HG03135 (cell line): ENCODE results near the gene STARD8.

ENCODE experiments used
- ATAC-seq: cut with Tn5 transposase; IDR thresholded peaks from one replicate; pipeline ENCODE4 v1.9.1; 2021; ENCODE audit warnings: mild to moderate bottlenecking, moderate library complexity; ENCODE audit not compliant: unreplicated experiment

Gene STARD8

DNA sequence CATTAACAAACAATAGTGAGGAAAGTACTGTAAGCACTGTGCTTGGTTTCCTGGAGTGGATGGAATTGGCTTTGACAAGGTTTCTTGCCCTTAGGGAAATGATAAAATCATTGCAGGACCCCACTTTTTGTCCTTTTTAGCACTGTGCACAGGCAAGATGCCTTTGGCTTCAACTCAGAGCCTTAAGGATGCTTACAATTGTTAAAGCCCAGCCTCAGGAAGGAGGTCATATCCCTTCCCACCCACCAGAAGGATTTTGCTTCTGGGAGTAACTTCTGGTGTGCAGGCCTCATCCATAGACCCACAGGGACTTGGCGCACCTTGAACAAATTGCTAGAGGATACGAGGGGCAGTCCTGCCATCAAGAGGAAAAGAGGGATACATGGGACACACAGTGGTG, 44.5 kb downstream of the STARD8 start:
- no peak for ATAC-seq

DNA sequence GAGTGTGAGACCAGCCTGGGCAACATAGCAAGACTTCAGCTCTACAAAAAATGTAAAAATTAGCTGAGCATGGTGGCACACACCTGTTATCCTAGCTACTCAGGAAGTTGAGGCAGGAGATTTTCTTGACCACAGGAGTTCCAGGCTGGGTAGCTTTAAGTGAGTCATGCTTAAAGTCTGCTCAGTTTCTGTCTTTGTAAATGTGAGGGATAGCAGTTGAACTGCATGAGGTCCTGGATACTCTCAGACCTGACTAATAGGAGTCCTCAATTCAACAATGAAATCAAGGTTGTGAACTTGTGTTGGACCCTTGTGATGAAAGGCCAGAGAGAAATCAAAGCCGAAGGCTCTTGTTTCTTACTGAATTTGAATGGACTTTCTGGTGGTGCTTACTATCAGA, 45.2 kb downstream of the STARD8 start:
- ATAC-seq = no peak

DNA sequence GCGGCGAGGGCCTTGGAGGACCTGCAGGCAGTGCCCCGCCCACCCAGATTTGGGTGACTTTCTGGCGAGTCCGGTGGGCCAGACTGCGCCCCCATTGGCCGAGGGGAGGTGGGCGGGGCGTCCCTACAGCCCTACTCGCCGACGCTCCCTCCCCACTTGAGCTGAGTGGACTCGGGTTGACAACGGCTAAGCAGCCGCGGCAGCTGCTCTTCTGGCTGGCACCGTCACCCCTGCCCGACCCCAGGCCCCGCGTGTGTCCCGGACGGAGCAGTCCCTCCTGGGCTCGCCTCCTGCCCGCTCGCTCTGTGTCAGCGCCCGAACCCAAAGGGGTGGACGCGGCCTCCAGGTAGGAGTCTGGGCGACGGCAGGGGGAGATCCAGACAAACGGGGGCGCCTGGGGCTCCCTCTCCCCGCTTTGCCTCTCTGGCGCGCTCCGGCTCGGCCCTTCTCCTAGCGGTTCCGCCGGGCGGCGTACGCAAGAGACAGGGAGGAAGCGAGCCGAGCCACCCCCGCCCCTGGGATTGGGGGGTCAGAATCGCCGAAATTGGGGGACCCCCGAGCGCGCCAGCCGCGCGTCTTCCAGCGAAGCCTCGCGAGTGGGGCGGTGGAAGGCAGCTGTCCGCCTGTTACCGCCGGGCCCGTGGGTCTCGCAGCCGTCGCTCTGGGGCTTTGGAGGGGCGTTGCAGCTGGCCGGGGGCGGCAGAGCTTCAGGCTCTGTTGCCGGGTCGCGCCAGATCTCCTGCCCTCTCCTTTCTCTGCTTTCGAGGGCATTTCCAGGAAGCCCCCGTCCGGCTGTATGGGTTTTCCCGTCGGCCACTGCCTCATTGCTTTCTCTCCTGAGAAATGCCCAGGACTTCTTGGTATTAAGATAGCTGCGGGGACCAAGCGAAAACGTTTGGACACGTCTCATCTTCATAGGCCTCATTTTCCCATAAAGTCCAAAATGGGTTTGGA, 46.3 kb downstream of the STARD8 start:
- no peak for ATAC-seq

DNA sequence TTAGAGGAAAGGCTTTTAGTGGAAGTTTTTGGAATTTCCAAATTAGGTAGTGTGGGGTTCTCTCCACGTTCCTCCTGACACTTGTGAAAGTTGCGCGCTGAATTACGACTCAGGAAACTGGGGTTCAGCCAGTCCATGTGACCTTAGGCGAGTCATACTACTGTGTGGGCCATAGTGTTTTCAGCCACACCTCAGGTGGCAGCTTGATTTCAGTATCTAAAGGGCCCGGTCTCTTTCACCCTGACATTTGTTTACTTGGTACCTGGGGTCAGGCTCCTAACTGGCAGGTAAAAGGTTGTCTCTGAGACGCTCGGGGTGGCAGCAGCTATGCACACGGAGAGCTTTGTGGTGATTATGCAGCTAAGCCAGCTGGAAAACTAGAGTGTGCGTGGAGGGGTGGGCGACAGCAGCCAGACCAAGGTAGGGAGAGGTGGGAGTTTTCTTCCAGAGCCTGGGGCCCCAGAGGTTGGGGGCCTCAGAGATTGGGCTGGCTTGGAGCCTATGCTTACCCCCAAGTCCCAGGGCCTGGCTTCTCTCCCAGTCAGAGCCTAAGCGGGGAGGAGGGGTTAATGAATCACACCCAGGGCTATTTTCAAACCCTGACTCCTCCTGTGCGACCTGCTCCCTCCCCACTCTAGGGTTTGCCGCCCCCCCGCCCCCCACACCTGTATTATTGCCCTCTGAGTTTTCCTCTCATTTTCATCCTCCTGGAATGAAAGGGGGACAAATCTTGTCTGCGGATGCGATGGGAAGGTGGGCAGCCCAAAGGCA, 47.2 kb downstream of the STARD8 start:
- no peak for ATAC-seq

DNA sequence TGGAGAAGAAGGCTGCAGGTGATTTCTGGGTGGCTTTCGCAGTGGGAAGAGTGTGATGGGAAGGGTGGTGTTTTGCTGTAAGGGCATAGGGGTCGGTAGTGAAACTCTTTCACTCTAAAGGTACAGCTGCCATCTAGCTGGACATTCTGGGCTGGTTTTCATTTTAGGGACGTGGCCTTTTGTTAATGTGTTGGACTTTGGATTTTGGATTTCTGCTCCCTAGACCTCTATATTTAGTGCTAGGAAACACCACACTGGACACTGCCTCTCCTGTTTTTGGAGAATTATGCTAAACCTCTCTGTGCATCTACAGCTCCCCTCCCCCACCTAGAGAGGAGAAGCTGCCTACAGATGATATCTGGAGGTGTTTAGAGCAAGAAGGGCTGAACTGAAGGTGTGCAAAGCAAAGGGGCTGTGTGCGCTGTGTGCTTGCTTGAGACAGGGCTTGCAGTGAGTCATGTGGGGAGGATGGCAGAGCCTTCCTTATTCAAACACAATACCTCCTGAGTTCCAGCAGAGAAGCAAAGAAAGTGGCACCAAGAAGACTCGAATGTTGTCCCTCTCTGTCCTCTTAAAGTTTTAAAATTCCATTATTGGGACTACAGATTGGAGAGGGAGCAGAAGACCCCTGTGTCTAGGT, 47.9 kb downstream of the STARD8 start:
- ATAC-seq = no peak

DNA sequence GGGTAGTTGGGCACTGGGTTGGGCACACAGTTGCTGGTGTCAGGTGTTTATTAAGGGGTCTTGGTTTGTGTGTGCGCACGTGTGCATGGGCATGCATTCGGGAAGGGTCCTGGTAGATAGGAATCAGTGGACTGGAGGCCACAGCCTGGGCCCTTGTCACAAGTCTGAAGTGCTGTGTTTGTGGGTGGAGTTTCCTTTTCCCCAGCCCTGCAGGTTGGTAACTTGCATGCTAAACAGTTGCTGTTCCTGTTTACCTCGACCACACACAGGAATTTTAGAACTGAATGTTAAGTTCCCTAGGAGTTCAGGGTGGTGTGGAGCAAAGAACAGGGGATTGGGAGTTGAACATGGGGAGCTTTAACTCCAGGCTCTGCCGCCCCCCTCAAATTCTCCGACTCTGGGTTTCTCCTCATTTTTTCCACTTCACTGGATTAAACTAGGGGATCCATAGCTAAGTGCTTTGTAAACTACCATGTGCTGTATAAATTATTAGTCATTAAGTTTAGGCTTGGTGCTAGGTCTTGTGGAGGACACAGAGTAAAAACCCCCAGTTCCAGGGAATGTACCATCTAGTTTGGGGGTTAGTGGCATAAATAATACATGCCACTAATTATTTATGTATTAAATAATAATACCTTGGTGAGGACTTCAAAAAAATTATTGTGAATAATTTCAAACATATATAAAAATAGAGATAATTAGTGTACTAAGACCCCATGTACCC, 49.0 kb downstream of the STARD8 start:
- ATAC-seq = no peak

DNA sequence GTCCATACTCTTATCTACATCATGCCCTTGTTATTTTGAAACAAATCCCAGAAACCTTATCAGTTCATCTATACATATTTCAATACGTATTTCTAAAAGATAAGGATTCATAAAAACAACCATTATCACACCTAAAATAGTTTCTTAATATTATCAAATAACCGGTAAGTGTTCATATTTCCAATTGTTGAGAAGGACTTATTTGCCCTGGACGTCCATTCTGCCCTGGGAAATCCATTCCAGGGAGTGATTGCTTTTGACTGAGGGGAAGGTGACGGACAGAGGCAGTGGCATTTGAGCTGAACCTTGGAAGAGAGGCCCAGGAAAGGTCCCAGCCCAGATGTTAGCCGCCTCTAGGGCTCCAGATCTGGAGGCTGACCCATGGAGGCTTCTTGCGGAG, 49.6 kb downstream of the STARD8 start:
- ATAC-seq = no peak

DNA sequence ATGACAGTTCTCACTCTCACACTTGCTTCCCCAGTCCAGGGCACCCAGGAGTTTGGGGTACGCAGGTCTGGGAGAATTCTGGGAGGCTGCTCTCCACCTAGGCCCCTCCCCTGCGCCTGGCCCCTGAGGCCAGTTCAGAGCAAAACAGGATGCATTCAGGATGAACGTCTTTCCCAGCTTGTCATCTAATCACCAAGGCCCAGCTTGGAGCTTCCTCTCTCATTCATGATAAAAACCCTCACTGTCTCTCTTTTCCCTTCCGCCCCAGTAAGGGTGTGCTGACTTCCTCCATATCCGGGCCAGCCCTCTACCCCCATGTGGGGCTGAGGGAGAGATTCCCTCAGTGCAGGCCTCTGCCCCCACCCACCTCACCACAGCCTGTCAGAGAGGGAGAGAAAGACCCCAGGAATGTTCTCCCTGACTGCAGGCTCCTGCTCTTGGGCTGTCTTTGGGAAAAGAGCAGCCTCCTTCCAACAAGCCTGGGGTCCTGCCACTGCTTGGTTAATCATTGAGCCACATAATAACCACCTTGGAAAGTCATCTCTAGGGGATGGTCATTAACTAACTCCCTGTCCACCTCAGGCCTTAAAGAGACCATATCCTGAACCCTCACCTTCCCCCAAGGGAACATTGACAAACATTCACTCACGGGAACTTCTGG, 50.1 kb downstream of the STARD8 start:
- no peak for ATAC-seq

DNA sequence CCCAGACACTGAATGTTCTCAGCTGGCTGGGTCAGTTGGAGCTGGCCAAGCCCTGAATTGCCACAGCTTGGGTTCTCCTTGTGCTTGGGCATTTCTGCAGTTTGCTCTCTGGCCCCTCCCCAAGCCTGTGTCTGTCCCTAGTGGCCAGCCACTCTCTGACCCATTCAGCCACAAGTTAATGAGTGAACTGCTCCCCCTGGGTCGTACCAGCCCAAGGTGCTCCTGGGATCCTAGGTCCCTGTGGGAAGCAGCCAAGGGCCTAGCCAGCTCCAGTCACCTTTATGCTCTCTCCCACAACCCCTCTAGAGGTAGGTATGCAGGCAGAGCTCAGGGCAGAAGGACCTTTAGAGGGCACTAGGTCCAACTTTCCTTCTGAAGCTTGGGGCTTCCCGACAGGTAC, 51.5 kb downstream of the STARD8 start:
- no peak for ATAC-seq

DNA sequence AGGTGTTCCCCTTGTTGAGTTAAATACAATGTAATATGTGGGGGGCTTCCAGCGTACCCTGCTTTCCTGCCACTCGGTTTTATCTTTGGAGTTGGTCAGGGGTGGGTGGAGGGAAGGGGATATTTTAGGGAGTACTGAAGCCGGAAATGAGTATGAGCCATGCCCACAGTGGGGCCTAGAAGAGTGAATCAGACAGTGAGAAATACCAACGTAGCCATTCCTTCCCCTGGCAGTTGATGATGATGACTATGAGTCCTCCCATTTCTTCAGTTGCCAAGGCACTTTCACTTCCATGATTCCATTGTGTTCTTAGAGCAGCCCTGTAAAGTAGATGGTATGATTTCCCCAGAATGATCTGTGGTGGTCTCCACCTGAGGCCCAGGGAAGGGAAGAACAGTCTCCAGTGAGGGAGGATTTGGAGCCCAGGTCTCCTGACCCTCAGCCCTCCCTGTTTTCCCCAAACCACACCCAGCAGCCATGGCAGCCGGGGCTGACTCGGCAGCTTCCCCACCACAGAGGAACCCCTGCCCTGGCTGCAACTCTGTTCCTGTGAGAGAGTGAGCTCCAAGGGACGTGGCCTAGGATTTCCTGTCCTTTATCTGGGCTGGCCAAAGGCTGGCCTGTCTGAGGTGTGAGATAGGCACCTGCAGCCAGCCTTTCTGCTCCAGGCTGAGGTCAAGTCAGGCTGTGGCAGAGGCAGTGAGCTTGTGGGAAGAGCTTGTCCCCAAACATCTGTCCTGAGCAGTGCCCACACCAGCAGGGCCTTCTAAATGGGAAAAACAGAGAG, 52.7 kb downstream of the STARD8 start:
- ATAC-seq = no peak

DNA sequence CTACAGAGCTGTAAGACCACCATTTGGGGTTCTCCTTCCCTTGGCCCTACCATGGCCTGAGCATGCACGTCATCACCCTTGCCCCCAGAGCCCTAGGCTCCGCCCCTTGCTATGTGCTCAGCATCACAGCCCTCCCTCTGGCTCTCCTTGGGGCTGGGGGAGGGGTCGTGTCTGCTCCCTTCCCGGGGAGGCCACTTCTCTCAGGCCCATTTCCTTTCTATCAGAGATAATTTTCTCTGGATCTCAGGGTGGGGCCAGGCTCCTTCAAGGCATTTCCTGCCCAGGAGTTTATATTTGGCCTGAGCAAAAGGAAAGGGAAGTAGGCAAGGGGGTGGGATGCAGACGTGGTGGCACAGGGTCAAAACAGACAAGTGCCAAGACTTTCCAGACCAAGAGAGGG, 55.9 kb downstream of the STARD8 start:
- no peak for ATAC-seq

DNA sequence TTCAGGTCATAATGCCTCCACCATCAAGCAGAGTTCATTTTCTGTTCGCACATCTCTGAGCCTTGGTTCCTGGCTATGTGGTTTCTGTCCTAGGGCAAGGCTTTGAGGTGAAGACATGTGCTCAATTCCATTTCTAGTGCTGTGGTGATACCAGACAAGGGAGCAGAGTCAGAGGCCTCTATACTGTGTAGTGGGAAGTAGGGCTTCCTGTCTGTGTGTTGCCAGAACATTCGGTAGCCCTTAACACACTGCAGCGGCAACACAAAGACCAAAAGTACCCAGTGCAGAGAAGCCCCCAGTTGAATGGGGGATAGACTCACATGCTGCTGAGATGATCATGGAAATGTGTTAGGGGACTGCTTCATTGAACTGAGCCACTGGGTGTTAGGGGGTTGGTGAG, 56.4 kb downstream of the STARD8 start:
- ATAC-seq = no peak

DNA sequence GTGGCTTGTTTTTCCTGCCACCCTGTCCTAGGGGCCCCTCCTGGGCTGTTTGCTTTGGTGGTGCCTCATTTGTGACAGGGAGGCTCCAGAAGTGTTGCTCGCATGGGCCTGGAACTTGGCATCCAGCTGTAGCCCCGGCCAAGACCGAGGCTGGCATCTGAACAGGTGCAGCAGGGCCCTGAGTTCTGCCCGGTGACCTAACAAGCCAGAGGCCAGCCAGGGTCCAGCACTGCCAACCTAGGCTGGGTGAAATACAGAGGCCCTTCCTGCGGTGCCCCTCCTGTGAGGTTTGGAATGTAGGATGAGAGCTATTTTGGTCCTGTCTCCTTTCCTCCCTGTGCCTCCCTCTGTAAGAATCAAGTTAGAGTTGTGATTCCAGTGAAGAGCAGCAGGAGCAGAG, 58.5 kb downstream of the STARD8 start:
- no peak for ATAC-seq

DNA sequence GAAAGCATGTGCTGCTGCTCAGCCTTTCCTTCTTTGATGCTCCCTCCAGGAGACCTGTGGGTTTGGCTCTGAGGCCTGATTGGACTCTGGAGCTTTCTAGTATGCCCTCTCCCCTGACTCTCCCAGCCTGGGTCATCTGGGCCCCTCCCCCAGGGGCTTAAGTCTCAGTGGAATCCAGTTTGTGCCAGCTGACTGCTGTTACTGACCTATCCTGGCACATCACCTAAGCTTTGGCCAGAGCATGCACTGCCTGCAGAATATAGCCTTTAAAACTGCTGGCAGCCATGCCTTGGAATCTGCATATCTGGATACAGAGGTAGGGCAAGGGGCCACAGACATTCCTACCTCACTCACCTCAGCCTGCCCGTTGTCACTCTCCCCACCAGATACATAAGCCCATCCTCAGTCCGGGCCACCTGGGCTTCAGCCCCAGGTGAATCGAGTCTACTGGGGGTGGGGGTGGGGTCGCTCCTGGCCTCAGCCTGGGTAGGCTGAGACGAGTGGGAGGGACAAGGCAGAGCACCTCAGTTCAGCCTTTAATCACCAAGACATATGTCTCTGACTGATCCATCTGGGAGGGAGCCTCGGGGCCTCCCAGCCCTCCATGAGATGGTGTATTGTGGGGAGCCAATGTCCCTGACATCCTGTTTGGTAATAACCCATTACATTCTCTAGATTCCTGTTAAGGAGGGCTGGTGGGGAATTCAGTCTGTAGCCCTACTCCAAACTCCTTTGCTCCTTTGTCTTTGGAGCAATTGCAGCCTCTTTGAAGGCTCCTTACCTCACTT, 61.2 kb downstream of the STARD8 start:
- no peak for ATAC-seq

DNA sequence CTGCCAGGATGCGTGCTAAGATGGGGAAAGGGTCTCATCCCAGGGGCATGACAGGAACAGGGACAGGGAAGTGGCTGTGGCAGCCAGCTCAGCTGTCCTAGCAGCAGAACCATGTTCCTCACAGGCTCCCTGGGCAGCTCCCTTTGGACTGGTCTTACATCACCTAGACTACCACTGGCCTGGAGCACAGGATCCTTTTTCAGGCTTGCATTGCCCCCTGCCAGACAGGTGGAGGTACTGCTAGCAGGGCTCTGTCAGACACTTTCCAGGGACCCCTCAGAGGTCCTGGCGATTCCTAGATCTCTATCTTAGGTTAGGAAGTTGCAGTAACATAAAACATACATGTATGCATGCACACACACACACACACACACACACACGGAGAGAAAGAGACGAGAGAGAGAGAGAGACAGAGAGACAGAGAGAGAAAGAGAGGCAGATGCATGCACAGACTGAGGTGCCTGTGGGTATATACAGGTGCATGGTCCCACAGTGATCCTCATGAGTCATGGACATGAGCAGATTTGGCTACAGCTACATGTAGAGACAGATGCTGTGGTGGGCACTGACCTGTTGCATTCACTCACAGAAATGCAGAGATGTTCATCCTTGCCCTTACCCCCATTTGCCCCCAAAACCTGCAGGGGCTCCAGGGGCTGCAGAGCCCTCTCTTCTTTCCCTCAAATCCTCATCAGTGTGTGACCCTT, 63.6 kb downstream of the STARD8 start:
- ATAC-seq = no peak

DNA sequence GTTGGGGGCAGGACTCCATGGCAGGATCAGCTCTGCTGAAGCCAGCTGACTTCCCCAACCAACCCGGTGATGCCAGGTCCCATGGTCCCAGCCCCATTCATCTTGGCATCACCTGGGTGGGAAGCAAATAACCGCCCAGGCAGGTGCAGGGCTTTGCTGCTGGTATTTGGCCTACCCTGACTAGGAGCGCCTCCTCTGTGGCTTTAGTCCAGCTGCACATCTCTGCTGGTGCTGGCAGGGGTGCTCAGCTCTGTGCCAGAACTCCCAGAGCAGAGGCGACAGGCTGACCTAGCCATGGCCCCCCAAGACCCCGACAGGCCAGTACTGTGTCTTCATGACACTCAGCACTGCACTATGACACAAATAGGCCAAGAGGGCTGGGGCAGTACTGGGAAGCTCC, 64.4 kb downstream of the STARD8 start:
- no peak for ATAC-seq

DNA sequence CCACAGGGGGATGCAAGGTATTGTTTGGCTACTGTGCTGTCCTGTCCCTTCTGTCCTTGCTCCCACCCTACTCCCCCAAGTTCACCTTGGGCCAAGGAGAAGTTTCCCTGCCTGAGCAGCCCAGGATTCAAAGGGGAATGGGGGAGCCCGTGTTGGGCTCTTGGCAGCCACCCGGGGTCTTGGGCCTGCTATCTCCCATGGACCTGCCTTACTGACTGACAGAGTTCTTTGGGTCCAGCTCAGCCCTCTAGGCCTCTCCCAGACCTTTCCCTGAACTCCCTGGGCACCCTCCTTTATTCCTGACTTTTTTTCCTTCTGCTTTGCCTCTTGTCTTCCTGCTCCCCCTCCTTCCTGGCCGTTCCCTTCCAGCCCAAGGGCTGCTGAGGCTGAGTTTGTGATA, 67.4 kb downstream of the STARD8 start:
- ATAC-seq = no peak

DNA sequence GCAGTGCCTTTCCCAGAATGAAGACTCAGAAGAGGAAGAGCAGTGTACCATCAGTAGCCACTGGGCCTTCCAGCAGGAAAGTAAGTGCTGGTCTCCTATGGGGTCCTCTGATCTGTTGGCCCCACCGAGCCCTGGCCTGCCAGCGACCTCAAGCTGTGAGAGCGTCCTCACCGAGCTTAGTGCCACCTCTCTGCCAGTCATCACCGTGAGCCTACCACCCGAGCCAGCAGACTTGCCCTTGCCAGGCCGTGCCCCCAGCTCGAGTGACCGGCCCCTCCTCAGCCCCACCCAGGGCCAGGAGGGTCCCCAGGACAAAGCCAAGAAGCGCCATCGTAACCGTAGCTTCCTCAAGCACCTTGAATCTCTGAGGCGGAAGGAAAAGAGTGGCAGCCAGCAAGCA, 69.7 kb downstream of the STARD8 start:
- ATAC-seq = no peak
